SH-SY5Y (cell line): ENCODE measurements around the gene BAIAP2.

Experiments used
- GATA2 ChIP-seq: IDR thresholded peaks from 2 replicates; pipeline ENCODE4 v1.6.1; 2011; ENCODE audit warnings: mild to moderate bottlenecking, low read depth, low read length
- GATA3 ChIP-seq: IDR thresholded peaks from 2 replicates; pipeline ENCODE4 v1.6.1; 2011; ENCODE audit warnings: low read depth, mild to moderate bottlenecking, low read length, moderate library complexity

GRCh38 chr17:81128338-81128737 is 93.4 kb downstream of the BAIAP2 start:
- no peak for TF ChIP-seq GATA2
- no peak for TF ChIP-seq GATA3
